ENCODE measurements around the gene ARAP1.

The ARAP1 gene

GRCh38 chr11:72779495-72780128 is 27.4 kb upstream of the ARAP1 start:
- DNase-seq (ENCODE audit: low spot score): no peak

GRCh38 chr11:72778535-72779494 is 26.6 kb upstream of the ARAP1 start:
- no peak for DNase-seq (ENCODE audit: low spot score)

GRCh38 chr11:72777755-72778278 is 25.6 kb upstream of the ARAP1 start:
- DNase-seq (ENCODE audit: low spot score): no peak

- DNase-seq (ENCODE audit: low spot score): peak; percentile 56
Observed at GRCh38 chr11:72776844-72777754, 24.9 kb upstream of the ARAP1 start.

GRCh38 chr11:72776117-72776843 is 24.1 kb upstream of the ARAP1 start:
- DNase-seq (ENCODE audit: low spot score): no peak

- DNase-seq (ENCODE audit: low spot score): no peak
Observed at GRCh38 chr11:72775288-72776110, 23.3 kb upstream of the ARAP1 start.

GRCh38 chr11:72774499-72774898 is 22.3 kb upstream of the ARAP1 start:
- DNase-seq (ENCODE audit: low spot score): no peak

- DNase-seq (ENCODE audit: low spot score): no peak
Observed at GRCh38 chr11:72773696-72774095, 21.5 kb upstream of the ARAP1 start.

GRCh38 chr11:72773291-72773690 is 21.1 kb upstream of the ARAP1 start:
- DNase-seq (ENCODE audit: low spot score): no peak

- DNase-seq (ENCODE audit: low spot score): no peak
Observed at GRCh38 chr11:72772059-72772458, 19.9 kb upstream of the ARAP1 start.

GRCh38 chr11:72771507-72771906 is 19.3 kb upstream of the ARAP1 start:
- DNase-seq (ENCODE audit: low spot score): no peak

- no peak for DNase-seq (ENCODE audit: low spot score)
Observed at GRCh38 chr11:72770799-72771198, 18.6 kb upstream of the ARAP1 start.

GRCh38 chr11:72769680-72770079 is 17.5 kb upstream of the ARAP1 start:
- DNase-seq (ENCODE audit: low spot score): no peak

GRCh38 chr11:72768581-72768980 is 16.4 kb upstream of the ARAP1 start:
- no peak for DNase-seq (ENCODE audit: low spot score)

- DNase-seq (ENCODE audit: low spot score): no peak
Observed at GRCh38 chr11:72767203-72768062, 15.2 kb upstream of the ARAP1 start.

- no peak for DNase-seq (ENCODE audit: low spot score)
Observed at GRCh38 chr11:72766152-72766902, 14.1 kb upstream of the ARAP1 start.

GRCh38 chr11:72764503-72764902 is 12.3 kb upstream of the ARAP1 start:
- peak; percentile 86 for DNase-seq (ENCODE audit: low spot score)

- no peak for DNase-seq (ENCODE audit: low spot score)
Observed at GRCh38 chr11:72763823-72764222, 11.6 kb upstream of the ARAP1 start.
